Measurements from ENCODE around the gene MPND. TPM values are rescaled to one million over a fixed set of nuclear protein-coding genes. Genes with fewer than 3 reads are reported as not detected.
"Not testable (repeated sequence)": the region's sequence is repeated elsewhere in the genome, so short reads cannot be mapped to it uniquely, and the experiment has no call there.

The MPND gene
- total and polyA plus RNA-seq, 5 experiments from 2014 or later: 4.6 to 22.1 (median 5.3) TPM

DNA sequence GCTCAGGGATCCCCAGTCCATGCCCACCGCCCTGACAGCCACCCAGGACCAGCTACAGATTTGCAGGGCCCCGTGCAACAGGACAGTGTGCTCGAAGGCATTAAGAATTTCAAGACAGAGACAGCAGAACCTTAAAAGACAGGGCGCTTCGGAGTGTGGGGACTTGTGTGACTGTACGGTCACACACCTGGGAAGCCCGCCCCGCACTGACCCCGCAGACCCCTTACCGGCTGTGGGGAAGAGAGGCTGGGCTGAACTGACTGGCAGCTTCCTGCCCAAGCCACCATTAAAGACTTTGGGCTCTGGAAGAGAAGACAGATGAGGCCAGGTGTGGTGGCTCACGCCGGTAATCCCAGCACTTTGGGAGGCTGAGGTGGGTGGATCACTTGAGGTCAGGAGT, 19.1 kb upstream of the MPND start:
- ATAC-seq: no peak
- H3K4me3 Mint-ChIP-seq: no peak overlapping the region
- POLR2A ChIA-PET: interaction anchor here (1.0 to 2.7 kb wide), 2 partner anchors 19 to 45 kb away, joined by 3 to 8 read pairs; partner anchors contain the start of genes MPND and SHD

GRCh38 chr19:4326215-4326836, 17.0 kb upstream of the MPND start:
- Mint-ChIP-seq H3K9me3 (no peaks in the 10 kb centered on the region), H3K4me1 (peaks cover 11 to 39% (median 33%) of the 10 kb centered on the region in 4 donors), H3K27me3 (peaks cover 0 to 4% (median 0%) of the 10 kb centered on the region in 5 donors), H3K36me3 (no peaks in the 10 kb centered on the region), H3K27ac (peak overlapping the region in 4 of 10 donors; percentile 28 to 79 (median 40)), H3K4me3 (peak overlapping the region; percentile 40 to 93 (median 71))
- ATAC-seq (no peak), DNase-seq (peak in 1 of 10 donors; percentile 66)
- POLR2A ChIA-PET: interaction anchor here (0.5 kb wide), 1 partner anchor 107 kb away, joined by 4 read pairs; no protein-coding TSS in a partner anchor

More for the DNA sequence above, 19.1 kb upstream of the MPND start:
- DNase-seq: no peak
- Mint-ChIP-seq H3K27ac (no peak overlapping the region), H3K36me3 (no peaks in the 10 kb centered on the region), H3K9me3 (no peaks in the 10 kb centered on the region), H3K27me3 (peaks cover 0 to 4% (median 0%) of the 10 kb centered on the region in 5 donors), H3K4me1 (peaks cover 22 to 32% (median 28%) of the 10 kb centered on the region in 4 donors)

DNA sequence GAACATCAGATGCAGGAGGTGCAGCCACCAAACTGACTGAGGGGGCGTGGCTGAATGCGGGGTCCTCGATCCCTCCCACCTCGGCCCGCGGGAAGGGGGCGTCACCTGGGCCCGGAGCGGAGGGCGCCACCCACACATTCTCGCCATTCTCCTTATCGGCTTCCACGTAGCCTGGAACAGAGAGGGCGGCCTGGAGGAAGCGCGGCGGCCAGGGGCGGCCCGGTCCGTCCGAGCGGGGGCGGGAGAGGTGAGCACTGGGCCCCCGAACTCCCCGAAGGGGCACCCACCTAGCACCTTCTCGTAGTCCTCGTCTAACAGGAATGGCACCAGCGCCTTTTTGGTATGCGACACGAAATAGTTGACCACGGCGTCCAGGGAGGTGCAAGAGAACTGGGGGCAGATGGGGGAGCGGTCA, 16.5 kb upstream of the MPND start:
- H3K4me1 Mint-ChIP-seq: peaks cover 11 to 39% (median 33%) of the 10 kb centered on the region in 4 donors
- H3K27me3 Mint-ChIP-seq: peaks cover 0 to 4% (median 0%) of the 10 kb centered on the region in 5 donors
- peak in 4 of 10 donors; percentile 21 to 50 (median 33) for DNase-seq
- H3K9me3 Mint-ChIP-seq: no peaks in the 10 kb centered on the region
- peak overlapping the region; percentile 71 to 95 (median 85) for H3K4me3 Mint-ChIP-seq
- H3K36me3 Mint-ChIP-seq: no peaks in the 10 kb centered on the region
- no peak for ATAC-seq
- H3K27ac Mint-ChIP-seq: peak overlapping the region in 2 of 10 donors; percentile 34 to 79
- POLR2A ChIA-PET: no interaction called here

- peak; percentile 37 to 84 (median 58) for DNase-seq
- Mint-ChIP-seq H3K9me3 (no peaks in the 10 kb centered on the region), H3K27me3 (peaks cover 0 to 4% (median 0%) of the 10 kb centered on the region in 5 donors), H3K4me3 (peak overlapping the region; percentile 71 to 95 (median 85)), H3K36me3 (no peaks in the 10 kb centered on the region), H3K4me1 (peaks cover 11 to 39% (median 33%) of the 10 kb centered on the region in 4 donors), H3K27ac (peak overlapping the region in 7 of 10 donors; percentile 73 to 95 (median 86))
- POLR2A ChIA-PET: interaction anchor here (0.9 to 1.3 kb wide), 6 partner anchors 16 to 639 kb away, joined by 3 to 18 read pairs (median 3); partner anchors contain the start of genes MPND and TMIGD2
- ATAC-seq: peak; percentile 27 to 29
These were observed 16.0 kb upstream of the MPND start for GRCh38 chr19:4327252-4327876.

- DNase-seq (no peak), ATAC-seq (peak; percentile 16 to 28)
- Mint-ChIP-seq H3K27me3 (peaks cover 0 to 4% (median 0%) of the 10 kb centered on the region in 5 donors), H3K9me3 (no peaks in the 10 kb centered on the region), H3K27ac (peak overlapping the region in 7 of 10 donors; percentile 62 to 95 (median 86)), H3K36me3 (no peaks in the 10 kb centered on the region), H3K4me3 (peak overlapping the region; percentile 71 to 95 (median 85)), H3K4me1 (peaks cover 11 to 39% (median 33%) of the 10 kb centered on the region in 4 donors)
- POLR2A ChIA-PET: interaction anchor here (0.5 to 1.3 kb wide), 8 partner anchors 10 to 640 kb away, joined by 3 to 18 read pairs (median 3); partner anchors contain the start of genes MPND and TMIGD2
These were observed 15.5 kb upstream of the MPND start for GRCh38 chr19:4327877-4328242.

DNA sequence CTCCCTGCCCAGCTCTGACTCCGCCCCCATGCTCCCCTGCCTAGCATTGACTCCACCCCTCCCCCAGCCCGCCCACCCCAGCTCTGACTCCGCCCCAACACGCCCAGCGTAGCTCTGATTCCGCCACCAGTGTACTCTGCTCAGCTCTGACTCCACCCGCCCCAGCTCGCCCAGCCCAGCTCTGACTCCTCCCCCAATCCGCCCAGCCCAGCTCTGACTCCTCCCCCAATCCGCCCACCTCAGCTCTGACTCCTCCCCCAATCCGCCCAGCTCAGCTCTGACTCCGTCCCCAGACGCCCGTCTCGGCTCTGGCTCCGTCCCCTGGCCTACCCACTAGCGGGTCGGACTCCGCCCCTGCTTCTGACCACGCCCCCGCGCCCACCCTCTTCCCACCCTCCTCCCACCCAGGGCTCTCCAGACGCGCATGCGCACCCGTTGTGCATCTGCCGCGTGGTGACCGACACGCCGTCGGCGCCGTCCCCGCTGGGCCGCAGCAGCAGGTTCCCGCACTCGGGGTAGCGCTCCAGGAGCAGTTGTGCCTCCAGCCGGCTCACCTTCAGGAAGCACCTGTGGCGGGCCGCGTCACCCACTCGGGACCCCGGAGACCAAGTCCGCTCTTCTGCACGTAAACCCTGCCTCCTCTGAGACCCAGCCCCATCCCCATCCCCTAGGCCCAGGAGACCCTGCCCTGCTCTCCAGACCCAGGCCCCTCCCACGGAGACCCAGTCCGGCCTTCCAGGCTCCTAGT, 14.9 kb upstream of the MPND start:
- DNase-seq (peak; percentile 87 to 99 (median 94)), ATAC-seq (peak; percentile 82 to 87)
- H3K27ac Mint-ChIP-seq: peak overlapping the region; percentile 43 to 98 (median 88)
- H3K4me1 Mint-ChIP-seq: peaks cover 11 to 39% (median 33%) of the 10 kb centered on the region in 4 donors
- peak overlapping the region; percentile 75 to 95 (median 85) for H3K4me3 Mint-ChIP-seq
- peaks cover 0 to 4% (median 0%) of the 10 kb centered on the region in 5 donors for H3K27me3 Mint-ChIP-seq
- H3K36me3 Mint-ChIP-seq: no peaks in the 10 kb centered on the region
- POLR2A ChIA-PET: interaction anchor here (0.5 to 2.7 kb wide), 10 partner anchors 8 to 640 kb away, joined by 3 to 18 read pairs (median 3); partner anchors contain the start of genes MPND and TMIGD2
- H3K9me3 Mint-ChIP-seq: no peaks in the 10 kb centered on the region

GRCh38 chr19:4328991-4329681, 14.2 kb upstream of the MPND start:
- POLR2A ChIA-PET: interaction anchor here (0.6 to 2.7 kb wide), 3 partner anchors 8 to 97 kb away, joined by 3 to 13 read pairs (median 4); partner anchors contain the start of gene MPND
- H3K27me3 Mint-ChIP-seq, H3K9me3 Mint-ChIP-seq, ATAC-seq, H3K36me3 Mint-ChIP-seq: not testable (repeated sequence)
- DNase-seq: peak in 4 of 10 donors; percentile 37 to 51 (median 42)
- Mint-ChIP-seq H3K27ac (peak overlapping the region in 9 of 10 donors; percentile 62 to 98 (median 91)), H3K4me1 (peaks cover 13 to 39% (median 33%) of the 10 kb centered on the region in 4 donors), H3K4me3 (peak overlapping the region; percentile 75 to 95 (median 85))

DNA sequence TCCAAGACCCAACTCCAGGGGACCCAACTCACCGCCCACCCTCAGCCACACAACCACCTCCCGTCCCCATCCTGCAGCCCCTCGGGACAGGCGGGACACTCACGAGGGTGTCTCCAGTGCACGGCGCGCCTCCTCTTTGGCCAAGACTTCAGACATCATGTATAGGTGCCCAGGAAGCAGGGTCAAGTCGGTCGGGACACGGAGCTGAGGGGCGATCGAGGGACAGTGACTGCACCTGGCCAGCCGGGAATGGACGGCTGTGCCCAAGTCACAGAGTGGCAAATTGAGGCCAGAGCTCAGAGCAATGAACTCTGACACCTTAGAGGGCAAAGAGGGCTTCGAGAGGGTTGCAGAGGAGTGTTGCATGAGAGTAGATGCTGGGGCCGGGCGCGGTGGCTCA, 13.5 kb upstream of the MPND start:
- peaks cover 0 to 2% (median 0%) of the 10 kb centered on the region in 3 donors for H3K36me3 Mint-ChIP-seq
- H3K4me3 Mint-ChIP-seq: peak overlapping the region in 6 of 10 donors; percentile 18 to 85 (median 54)
- DNase-seq: no peak
- POLR2A ChIA-PET: interaction anchor here (0.6 to 2.7 kb wide), 2 partner anchors 13 to 98 kb away, joined by 4 to 13 read pairs; partner anchors contain the start of gene MPND
- ATAC-seq: no peak
- peaks cover 0 to 9% (median 0%) of the 10 kb centered on the region in 9 donors for H3K9me3 Mint-ChIP-seq
- peaks cover 0 to 4% (median 0%) of the 10 kb centered on the region in 5 donors for H3K27me3 Mint-ChIP-seq
- peaks cover 15 to 41% (median 33%) of the 10 kb centered on the region in 4 donors for H3K4me1 Mint-ChIP-seq
- H3K27ac Mint-ChIP-seq: peak overlapping the region in 3 of 10 donors; percentile 28 to 95 (median 74)

GRCh38 chr19:4334929-4335570, 8.3 kb upstream of the MPND start:
- peak overlapping the region in 4 of 10 donors; percentile 2 to 91 (median 23) for H3K27ac Mint-ChIP-seq
- ATAC-seq (no peak), DNase-seq (no peak)
- H3K36me3 Mint-ChIP-seq: peaks cover 0 to 2% (median 0%) of the 10 kb centered on the region in 3 donors
- peaks cover 13 to 23% (median 21%) of the 10 kb centered on the region in 4 donors for H3K4me1 Mint-ChIP-seq
- H3K9me3 Mint-ChIP-seq: peaks cover 0 to 18% (median 0%) of the 10 kb centered on the region in 9 donors
- no peak overlapping the region for H3K4me3 Mint-ChIP-seq
- H3K27me3 Mint-ChIP-seq: no peaks in the 10 kb centered on the region
- POLR2A ChIA-PET: no interaction called here

GRCh38 chr19:4337906-4338440, 5.4 kb upstream of the MPND start:
- POLR2A ChIA-PET: interaction anchor here (0.7 to 1.5 kb wide), 3 partner anchors 10 to 15 kb away, joined by 4 to 6 read pairs (median 4); no protein-coding TSS in a partner anchor

More at GRCh38 chr19:4337906-4338440, 5.4 kb upstream of the MPND start:
- H3K4me1 Mint-ChIP-seq: peaks cover 23 to 33% (median 27%) of the 10 kb centered on the region in 4 donors
- H3K4me3 Mint-ChIP-seq: peak overlapping the region; percentile 82 to 95 (median 87)
- DNase-seq: peak in 1 of 10 donors; percentile 26
- H3K27me3 Mint-ChIP-seq: peaks cover 0 to 2% (median 0%) of the 10 kb centered on the region in 5 donors
- peaks cover 0 to 18% (median 0%) of the 10 kb centered on the region in 9 donors for H3K9me3 Mint-ChIP-seq
- ATAC-seq: no peak
- peaks cover 0 to 2% (median 0%) of the 10 kb centered on the region in 3 donors for H3K36me3 Mint-ChIP-seq
- H3K27ac Mint-ChIP-seq: peak overlapping the region; percentile 68 to 97 (median 92)

Data from naive thymus-derived CD8-positive, alpha-beta T cell (primary cell).